NOMO-1 treated with dmso at 0.1 percent for 144 hours (cell line): ENCODE measurements around the gene NCOA7.
"Not testable (repeated sequence)": the region's sequence is repeated elsewhere in the genome, so short reads cannot be mapped to it uniquely, and the experiment has no call there.

Experiments
- DNase-seq: peaks from one replicate; lab custom pipeline; 2025; ENCODE audit not compliant: unreplicated experiment; lab: John Stamatoyannopoulos, UW

The NCOA7 gene

DNA sequence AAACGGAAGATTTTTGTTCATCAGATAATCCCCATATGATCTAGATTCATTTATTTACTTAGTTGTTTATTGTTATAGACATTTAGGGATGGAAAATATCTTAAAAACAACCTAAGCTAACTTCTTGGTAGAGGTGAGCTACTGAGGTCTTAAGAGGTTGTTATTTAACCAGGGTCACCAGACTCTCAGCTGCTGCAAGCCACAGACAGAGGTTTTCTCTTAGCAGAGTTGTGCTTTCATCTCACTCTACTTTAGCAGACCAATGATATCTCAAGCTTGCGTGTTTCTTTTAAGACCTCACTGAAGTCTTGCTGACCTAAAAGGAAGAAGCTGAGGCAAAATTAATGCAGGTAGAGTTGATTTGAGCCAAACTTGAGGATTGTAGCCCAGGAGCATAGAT lies 43.6 kb downstream of the NCOA7 start:
- DNase-seq: no peak

- peak; percentile 15 for DNase-seq
Observed at GRCh38 chr6:125835221-125835744, 44.5 kb downstream of the NCOA7 start.

DNA sequence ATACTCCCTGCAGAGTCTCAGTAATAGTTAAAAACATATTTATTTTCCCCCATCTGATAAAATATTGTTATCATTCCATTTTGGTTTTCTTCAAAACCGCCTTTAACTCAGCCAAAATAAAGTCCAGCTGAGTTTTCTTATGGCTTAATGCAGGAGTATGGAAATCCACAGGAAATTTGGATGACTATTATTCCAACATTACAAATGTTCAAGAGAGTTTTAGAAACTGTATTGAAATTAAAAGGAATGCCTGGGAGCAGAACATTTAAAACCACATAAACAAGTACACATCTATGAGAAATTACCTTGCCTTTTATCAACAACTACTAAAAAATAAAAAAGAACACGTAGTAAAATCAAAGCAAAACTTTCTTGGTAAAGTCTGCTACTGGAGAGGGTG lies 45.7 kb downstream of the NCOA7 start:
- no peak for DNase-seq

GRCh38 chr6:125839471-125839870 lies 48.7 kb downstream of the NCOA7 start:
- no peak for DNase-seq

DNA sequence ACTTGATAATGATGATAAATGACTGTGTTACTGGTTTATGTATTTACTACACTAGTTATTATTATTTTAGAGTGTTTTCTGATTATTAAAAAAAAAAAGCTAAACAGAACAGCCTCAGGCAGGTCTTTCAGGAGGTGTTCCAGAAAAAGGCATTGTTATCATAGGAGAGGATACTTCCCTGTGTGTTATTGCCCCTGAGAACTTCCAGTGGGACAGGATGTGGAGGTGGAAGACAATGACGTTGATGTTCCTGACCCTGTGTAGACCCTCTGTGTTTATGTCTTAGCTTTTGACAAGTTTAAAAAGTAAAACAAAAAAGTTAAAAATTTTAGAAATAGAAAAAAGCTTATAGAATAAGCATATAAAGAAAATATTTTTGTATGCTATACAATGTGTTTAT lies 49.1 kb downstream of the NCOA7 start:
- no peak for DNase-seq

- no peak for DNase-seq
Observed at GRCh38 chr6:125841356-125842090, 50.8 kb downstream of the NCOA7 start.

- no peak for DNase-seq
Observed at GRCh38 chr6:125842091-125842626, 51.4 kb downstream of the NCOA7 start.

DNA sequence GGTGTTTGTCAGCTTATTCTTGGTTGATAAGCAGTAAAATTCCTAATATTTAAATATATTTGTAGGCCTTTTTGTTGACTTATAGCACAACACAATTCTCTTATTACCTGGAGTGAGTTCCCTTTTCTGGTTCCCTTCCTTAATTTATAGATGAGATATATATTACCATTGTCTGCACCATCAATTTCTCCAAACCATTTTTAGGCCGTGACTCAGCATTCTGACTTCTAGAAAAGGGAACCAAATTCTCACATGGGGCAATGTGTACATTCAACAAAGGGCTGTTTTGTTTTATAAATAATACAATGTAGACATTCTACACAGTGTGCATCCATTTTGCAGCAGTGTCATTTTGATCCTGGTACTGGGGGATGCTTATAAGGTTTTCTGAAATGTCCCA lies 52.8 kb downstream of the NCOA7 start:
- DNase-seq: peak; percentile 53

DNA sequence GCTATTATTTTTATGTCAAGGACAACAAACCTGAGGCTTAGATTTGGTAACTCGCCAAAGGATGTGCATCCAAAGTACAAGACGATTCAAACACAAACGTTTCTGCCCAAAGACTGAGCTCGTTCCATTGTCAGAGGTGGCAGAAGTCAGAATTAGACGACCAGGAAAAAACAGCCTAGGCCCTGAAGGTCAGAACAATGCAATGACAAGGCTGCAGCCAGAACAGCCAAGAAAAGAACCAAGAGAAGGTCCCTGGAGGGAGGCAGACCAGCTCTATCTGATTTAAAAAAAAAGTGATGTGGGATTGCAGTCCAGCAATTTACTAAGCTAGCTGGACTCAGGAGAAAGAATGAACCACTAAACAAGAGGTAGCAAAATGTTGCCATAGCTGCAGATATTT lies 54.2 kb downstream of the NCOA7 start:
- DNase-seq: no peak

- no peak for DNase-seq
Observed at GRCh38 chr6:125846292-125847024, 55.7 kb downstream of the NCOA7 start.

DNA sequence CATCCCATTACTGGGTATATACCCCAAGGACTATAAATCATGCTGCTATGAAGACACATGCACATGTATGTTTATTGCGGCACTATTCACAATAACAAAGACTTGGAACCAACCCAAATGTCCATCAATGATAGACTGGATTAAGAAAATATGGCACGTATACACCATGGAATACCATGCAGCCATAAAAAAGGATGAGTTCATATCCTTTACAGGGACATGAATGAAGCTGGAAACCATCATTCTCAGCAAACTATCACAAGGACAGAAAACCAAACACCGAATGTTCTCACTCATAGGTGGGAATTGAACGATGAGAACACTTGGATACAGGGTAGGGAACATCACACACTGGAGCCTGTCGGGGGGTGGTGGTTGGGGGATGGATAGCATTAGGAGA lies 57.5 kb downstream of the NCOA7 start:
- DNase-seq: not testable (repeated sequence)

DNA sequence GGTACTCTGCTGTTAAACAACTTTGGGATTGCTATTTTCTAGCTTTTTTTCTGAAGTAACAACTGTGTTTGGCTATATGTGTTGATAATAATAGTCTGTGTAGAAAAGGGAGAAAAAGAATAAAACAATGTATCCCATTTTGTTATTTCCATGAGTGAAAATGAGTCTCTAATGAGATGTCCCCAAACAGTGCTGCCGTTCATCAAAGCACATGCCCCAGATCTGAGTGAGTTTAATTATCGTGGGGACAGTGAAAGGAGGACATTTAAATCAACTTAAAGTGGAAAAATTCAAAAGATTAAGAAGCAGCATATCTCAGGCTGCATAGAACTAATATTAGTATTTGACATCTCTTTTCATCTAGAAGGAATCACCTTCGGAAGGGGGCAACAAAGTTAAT lies 59.6 kb downstream of the NCOA7 start:
- no peak for DNase-seq

DNA sequence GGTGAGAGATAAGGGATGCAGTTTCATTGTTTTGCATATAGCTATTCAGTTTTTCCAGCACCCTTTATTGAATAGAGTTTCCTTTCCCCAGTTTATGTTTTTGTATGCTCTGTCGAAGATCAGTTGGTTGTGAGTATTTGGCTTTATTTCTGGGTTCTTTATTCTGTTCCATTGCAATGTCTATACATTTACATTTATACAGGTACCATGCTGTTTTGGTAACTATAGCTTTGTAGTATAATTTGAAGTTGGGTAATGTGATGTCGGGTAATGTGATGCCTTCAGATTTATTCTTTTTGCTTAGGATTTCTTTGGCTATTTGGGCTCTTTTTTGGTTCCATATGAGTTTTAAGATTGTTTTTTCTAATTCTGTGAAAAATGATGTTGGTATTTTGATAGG lies 61.8 kb downstream of the NCOA7 start:
- no peak for DNase-seq

- no peak for DNase-seq
Observed at GRCh38 chr6:125853168-125853567, 62.4 kb downstream of the NCOA7 start.

GRCh38 chr6:125853756-125854155 lies 63.0 kb downstream of the NCOA7 start:
- DNase-seq: no peak

DNA sequence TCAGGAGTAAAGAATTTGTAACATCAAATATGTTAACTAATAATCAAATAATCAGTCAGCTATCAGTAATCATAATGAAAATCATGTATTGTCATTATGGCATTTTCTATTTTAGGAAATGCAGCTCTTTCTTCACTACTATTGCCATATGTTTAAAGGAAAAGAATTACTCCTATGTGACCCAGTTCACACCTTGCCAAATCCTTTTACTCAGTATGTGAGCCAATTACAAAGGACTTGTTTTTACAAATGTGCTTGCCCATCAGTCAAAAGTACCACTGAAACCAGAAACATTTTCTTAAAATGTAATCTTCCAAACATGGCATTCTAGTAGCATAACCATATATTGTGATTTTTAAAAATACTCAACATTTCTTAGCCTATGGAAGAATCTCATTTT lies 63.6 kb downstream of the NCOA7 start:
- DNase-seq: no peak

DNA sequence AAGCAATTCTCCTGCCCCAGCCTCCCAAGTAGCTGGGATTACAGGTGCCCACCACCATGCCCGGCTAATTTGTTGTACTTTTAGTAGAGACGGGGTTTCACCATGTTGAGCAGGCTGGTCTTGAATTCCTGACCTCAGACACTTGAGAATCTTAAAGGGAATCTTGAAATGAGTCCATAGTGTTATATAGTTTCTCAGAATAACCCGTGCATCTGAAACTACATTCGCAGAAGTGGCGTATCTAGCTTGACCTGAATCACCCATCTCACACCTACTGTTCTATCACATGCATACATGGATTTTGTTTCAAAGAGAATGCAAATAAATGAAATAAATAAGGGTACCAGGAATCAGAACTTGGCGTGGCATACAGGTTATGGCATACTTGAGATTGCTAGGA lies 65.0 kb downstream of the NCOA7 start:
- DNase-seq: no peak

DNA sequence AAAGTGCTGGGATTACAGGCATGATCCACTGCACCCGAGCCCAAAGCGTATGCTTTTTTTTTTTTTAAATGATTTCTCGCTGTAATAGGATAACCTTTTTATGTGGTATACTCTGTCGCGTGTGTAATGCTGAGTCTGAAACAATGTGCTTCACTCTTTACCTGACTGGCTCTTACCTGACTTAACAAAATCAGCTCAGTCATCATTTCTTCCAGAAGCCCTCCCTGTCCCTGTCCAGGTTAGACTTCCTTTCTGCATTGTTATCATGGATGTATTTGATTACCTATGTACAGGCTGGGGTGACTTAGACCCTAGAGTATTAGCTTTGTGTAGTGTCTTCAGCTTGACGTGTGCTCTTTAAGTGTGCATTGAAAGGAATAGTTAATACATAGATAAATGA lies 67.1 kb downstream of the NCOA7 start:
- no peak for DNase-seq

GRCh38 chr6:125858427-125859320 lies 67.9 kb downstream of the NCOA7 start:
- peak; percentile 5 for DNase-seq

DNA sequence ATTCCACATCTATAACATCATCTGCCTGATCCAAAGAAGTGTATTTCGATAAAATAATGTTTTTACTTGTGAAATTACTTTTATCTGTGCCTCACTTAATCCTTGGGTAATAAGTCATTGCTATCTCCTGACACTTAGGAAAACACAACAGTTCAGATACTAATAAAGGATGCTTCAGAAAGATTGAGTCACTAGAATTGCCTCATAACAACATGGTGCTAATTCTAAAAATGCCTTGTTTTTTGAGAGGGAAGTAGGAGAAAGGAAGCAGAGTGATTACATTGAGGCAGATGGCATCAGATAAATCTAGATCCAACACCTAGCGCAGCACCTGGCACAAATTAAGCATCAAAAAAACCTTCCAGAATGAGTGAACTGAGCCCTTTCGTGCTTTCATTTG lies 69.0 kb downstream of the NCOA7 start:
- no peak for DNase-seq

- DNase-seq: no peak
Observed at GRCh38 chr6:125863023-125863422, 72.3 kb downstream of the NCOA7 start.
